Stimulated activated CD8-positive, alpha-beta memory T cell treated with anti-CD3 and anti-CD28 coated beads, Interleukin-7, amount 100 ng/mL, for 24 hours (primary cell): ENCODE results near the gene BAZ1B.
"Not testable (repeated sequence)": the region's sequence is repeated elsewhere in the genome, so short reads cannot be mapped to it uniquely, and the experiment has no call there.

Source experiments
- DNase-seq: peaks from one replicate; pipeline ENCODE4 v3.0.0-alpha.2; 2020; ENCODE audit warnings: low read depth

The BAZ1B gene, protein sequence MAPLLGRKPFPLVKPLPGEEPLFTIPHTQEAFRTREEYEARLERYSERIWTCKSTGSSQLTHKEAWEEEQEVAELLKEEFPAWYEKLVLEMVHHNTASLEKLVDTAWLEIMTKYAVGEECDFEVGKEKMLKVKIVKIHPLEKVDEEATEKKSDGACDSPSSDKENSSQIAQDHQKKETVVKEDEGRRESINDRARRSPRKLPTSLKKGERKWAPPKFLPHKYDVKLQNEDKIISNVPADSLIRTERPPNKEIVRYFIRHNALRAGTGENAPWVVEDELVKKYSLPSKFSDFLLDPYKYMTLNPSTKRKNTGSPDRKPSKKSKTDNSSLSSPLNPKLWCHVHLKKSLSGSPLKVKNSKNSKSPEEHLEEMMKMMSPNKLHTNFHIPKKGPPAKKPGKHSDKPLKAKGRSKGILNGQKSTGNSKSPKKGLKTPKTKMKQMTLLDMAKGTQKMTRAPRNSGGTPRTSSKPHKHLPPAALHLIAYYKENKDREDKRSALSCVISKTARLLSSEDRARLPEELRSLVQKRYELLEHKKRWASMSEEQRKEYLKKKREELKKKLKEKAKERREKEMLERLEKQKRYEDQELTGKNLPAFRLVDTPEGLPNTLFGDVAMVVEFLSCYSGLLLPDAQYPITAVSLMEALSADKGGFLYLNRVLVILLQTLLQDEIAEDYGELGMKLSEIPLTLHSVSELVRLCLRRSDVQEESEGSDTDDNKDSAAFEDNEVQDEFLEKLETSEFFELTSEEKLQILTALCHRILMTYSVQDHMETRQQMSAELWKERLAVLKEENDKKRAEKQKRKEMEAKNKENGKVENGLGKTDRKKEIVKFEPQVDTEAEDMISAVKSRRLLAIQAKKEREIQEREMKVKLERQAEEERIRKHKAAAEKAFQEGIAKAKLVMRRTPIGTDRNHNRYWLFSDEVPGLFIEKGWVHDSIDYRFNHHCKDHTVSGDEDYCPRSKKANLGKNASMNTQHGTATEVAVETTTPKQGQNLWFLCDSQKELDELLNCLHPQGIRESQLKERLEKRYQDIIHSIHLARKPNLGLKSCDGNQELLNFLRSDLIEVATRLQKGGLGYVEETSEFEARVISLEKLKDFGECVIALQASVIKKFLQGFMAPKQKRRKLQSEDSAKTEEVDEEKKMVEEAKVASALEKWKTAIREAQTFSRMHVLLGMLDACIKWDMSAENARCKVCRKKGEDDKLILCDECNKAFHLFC (N-terminal part only)

DNA sequence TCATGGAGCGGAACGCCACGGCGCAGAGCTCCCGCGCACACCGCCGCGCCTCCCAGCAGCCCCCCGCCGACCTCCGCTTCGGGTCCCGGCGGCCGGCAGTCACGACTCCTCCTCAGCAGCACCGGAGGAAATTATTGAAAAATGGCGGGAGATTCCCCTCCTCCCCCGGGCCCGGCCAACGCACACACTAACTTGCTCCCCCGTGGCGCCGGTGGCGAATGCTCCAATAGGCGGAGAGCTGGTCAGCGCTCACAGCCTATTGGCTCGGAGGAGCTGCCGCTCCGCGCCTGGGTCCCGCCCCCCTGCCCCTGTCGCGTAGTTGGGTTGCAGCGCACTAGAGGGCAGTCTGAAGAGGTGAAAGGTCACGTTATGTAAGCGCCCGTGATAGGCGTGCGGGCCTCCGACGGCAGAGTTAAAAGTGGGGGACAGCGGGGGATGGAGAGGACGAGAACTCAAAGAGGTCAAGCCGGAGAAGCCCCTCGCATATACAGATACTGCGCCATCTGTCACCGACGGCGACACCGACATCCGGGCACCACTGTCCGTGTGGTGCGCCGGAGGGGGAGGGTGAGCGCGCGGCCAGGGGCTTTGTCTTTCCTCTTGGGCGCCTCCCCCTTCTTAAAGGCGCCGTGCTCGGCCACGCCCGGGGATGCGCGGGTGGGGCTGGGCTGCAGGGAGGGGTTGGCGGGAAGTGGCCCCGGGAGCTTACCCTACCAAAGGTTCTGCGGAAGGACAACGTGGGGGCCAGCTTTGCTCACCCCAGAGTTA is at the start of gene BAZ1B:
TSS of gene BAZ1B (minus strand) at position 189 of the 768 bp plus-strand sequence. CDS start 360 bp downstream, outside the sequence.
- peak; percentile 93 for DNase-seq

DNA sequence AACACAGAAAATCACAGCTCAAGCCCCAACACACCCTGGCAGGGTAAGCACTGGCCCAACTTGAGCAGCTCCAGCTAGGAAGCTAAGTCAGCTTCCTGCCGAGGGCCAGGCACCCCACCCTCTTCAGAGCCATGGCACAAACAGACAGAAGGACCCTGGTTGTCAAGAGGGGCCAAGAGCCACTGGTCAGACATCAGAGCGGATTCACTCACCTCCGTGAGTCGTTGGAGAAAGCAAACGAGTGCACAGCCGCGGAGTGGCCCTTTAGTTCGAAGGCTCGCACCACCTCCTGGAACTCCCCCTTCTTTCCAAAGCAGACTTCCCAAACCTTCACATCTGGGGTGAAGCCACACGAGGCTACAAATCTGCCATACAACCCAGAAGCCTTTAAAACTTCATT is 48.9 kb upstream of the BAZ1B start:
- no peak for DNase-seq

DNA sequence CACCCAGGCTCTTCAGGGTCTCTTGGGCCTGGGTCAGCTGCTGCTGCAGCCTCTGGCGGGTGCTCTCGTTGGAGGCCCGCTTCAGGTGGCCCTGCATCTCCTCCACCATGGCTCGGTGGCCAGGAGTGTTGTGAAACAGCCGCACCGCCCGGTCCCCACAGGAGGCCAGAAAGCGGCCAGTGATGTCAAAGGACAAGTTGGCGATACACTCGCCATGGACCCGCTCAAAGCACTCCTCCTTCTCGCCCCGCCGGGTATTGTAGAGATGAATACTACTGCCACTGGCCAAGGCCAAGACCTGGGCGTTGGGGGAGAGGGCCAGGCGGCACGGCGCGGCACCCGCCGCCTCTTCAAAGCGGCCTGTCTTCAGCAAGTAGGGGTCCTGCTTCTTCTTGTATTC is 48.4 kb upstream of the BAZ1B start:
- no peak for DNase-seq

DNA sequence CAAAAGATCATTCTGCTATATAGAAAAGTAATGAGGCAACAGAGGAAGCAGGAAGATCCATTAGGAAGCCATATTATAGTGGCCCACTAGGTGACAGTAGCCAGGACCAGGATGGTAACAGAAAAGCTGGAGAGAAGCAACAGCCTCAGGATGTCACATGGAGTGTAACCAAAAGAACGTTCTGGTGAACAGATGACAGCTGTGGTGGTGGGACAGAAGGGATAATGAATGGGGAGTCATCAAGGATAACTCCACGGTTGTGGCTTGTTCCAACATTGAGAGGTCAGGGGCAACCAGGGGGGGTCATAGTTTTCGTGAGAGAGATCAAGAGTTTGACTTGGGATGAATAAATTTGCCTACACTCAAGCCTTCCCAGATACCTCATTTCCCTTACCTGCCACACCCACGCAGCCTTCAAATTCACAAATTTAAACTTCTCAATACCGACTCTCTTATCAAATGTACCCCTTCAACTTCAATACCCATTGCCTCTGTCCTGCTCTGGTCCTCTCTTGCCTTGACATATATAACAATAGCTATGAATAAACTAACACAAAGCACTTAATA is 47.0 kb upstream of the BAZ1B start:
- no peak for DNase-seq

DNA sequence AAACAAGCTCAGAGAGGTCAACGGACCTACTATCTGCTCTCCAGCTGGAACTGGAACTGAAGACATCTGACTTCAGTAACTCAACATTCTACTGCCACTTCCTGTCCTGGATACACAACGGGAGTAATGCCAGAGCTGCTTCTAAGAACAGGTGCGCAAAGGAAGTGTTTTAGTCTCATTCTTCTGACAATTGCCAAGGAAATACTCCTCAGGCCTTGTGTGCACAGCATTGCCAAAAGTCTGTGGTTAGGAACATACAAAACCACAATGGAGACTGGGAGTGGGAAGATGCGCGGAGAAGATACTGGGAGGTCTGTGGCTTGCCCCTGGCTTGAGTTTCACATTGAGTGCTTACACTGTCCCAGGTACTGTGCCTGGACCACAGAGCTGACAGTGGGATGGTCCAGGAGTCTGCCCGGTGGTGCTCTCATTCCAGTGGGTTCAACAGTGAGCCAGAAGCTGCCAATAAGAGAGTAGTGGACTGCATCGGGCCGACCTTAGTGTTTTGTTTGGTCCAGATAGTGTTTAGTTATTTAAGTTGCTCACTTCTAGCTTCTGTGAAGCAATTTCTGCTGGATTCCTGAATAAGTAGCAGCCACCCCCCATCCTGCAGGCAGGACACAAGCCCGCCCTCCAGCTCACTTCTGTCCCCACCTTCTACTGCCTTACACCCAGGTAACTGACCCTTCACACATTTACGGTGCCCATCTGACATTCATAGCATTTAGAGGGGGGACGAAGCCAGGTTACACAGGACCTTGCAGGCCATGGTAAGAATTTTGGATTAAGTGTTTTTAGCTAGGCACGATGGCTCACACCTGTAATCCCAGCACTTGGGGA is 46.0 kb upstream of the BAZ1B start:
- DNase-seq = no peak

DNA sequence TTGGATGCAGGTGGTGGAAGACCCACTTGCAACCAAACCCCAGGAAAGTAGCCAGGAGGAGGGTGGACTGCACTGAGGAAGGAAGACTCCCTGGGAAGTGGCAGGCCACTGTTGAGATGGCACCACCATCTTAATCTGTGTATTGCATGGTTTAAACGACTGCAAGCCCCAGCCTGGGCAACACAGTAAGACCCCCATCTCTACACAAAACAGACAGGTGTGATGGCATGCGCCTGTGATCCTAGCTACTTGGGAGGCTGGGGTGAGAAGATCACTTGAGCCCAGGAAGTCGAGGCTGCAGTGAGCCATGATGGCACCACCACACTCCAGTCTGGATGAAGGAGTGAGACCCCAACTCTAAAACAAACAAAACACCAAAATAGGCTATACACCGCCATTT is 45.0 kb upstream of the BAZ1B start:
- DNase-seq = no peak

DNA sequence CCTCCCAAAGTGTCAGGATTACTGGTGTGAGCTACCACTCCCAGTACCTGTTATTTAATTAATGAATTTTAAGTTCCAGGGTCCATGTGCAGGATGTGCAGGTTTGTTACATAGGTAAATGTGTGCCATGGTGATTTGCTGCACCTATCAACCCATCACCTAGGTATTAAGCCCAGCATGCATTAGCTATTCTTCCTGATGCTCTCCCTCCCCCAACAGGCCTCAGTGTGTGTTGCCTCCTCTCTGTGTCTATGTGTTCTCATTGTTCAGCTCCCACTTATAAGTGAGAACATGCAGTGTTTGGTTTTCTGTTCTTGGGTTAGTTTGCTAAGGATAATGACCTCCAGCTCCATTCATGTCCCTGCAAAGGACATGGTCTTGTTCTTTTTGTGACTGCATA is 44.3 kb upstream of the BAZ1B start:
- not testable (repeated sequence) for DNase-seq

DNA sequence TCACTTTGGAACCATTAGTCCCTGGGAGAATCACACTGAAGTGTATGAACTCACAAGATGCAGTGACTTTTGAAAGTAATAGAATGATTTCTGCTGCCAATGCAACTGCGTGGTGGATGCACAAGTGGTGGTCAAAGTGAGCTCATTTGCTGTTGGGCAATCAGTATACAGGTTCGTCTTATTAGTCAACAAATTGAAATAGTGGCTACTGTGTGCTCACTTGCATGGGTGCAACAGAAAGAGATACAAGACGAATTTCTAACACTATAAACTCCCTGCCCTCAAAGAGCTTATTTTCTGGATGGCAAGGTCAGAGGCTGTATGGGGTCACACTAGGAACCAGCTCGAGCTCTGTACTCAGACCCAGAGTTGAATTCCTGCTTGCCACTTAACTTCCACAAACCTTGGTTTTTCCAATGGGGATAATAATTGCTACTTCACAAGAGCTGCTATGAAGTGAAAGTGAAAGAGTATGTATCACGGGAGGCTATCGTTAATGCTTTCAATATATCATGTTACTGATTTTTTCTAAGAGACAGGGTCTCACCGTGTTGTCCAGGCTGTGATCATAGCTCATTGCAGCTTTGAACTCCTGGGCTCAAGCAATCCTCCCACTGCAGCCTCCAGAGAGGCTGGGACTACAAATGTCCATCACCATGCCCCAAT is 43.7 kb upstream of the BAZ1B start:
- DNase-seq = no peak

DNA sequence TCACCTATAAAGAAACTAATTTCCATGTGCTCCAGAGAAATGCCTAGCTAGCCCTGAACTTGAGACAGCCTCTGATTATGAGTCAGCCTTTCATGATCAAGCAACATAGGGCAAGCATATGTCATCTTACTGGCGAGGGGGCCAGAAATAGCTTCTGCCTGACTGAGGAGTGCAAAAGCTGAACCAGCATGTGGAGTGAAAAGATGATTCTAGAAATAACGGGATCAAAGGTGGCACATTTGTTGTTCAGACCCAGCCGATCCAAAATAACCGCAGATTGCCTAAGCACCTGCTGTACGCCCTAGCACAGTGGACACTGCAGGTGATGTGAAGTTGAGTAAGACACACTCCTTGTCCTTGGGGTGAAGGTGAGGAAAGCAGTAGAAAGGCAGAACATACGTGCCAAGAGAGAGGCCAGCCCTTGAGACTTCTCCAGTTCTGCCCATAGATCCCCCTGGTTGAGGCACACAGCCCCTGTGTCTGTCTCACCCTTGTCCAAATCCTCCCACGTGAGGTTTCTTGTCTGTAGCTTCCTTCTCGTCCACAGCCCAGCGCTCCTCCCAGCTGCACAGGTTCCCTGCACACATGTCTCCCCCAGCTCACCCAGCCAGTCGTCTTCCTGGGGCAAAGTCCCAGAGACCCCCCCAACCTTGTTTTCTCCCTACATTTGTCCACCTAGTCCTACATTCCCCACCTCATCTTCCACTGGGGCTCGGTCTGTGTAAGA is 38.2 kb upstream of the BAZ1B start:
- no peak for DNase-seq

DNA sequence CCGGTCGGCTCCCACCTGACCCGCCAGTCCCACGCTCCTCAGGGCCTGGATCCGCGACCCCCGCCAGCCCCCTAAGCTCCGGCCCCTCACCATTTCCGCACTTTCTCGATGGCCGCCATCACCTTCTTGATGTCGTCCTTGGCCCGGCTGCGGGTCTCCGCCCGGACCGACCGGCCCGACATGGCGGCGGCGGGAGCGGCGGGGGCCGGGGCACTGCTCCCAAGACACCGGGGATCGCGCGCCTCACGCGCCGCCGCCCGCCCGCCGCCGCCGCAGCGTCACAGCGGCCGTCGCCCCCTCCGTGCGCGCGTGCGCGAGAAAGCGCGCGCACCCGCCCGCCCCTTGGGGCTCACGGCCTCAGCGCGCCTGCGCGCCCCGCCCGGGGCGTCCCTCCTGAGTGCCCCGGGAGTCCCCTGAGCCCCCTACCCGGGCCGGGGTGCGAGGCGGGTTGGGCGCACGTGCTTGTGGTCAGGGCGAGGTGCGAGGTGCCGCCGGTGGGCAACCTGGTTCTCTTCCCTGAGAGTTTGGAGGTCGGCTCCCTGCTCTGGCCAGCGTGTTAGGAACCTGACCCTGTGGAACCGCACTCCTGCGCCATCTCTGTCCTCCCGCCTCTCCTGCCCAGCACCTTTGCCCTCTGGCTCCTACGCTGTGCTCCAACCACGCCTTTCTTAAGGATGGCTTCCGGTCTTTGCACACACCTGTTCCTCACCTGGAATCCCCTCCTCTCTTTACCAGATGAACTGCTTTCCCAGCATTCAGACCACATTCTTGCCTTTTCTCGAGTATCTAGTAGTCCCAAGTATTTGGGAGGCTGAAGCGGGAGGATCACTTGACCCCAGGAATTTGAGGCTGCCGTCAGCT is 35.5 kb upstream of the BAZ1B start, which contains the start of gene BCL7B:
TSS of gene BCL7B (minus strand) at position 294 of the 861 bp plus-strand sequence. CDS start at position 182, 112 bp downstream.
- DNase-seq = peak; percentile 45

DNA sequence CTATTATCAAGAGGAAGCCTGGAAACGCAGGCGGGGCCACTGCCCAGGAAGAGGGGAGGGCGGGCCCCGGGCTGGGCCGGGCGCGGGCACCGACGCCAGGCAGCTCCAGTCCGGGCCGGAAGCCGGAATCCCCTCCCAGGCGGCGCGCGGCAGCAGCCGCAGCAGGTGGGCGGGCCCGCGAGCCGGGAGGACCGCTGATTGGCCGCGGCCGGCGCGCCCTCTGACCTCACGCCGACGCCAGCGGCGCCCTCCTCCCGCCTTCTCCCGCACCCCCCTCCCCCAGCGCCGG is 35.0 kb upstream of the BAZ1B start:
- peak; percentile 72 for DNase-seq

DNA sequence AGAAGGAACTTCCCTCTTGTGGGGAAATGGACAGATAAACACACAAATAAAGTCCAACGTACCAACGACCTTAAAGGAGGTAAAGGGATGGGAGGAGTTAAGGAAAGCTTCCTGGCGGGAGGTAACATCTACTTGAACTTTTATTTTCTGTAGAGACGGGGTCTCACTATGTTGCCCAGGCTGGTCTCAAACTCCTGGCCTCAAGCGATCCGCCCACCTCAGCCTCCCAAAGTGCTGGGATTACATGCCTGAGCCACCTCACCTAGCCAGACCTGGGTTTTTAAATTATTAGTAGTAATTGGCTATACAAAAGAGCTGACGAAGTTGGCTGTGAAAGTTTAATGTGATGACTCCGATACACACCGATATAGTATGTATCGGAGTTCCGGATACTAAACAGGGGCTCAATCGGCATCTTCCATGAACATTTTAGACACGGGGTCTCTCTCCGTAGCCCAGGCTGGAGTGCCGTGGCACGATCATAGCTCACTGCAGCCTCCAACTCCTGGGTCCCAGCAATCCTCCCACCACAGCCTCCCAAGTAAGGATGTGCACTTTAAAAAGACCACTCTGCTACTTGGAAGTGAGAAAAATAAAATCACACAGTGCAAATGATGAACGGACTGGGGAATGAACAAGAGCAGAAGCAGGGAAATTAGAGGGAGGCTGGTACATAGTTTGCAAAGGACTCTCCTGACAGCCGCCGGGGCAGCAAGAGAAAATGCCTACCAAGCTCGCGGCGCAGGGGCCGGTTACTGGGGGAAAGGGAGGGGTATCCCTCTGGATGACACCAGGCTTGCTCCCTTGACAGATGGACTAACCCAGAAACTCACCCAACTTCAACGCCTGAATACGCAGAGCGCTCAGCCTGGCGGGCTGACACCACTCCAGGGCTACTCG is 34.4 kb upstream of the BAZ1B start:
- DNase-seq = no peak

DNA sequence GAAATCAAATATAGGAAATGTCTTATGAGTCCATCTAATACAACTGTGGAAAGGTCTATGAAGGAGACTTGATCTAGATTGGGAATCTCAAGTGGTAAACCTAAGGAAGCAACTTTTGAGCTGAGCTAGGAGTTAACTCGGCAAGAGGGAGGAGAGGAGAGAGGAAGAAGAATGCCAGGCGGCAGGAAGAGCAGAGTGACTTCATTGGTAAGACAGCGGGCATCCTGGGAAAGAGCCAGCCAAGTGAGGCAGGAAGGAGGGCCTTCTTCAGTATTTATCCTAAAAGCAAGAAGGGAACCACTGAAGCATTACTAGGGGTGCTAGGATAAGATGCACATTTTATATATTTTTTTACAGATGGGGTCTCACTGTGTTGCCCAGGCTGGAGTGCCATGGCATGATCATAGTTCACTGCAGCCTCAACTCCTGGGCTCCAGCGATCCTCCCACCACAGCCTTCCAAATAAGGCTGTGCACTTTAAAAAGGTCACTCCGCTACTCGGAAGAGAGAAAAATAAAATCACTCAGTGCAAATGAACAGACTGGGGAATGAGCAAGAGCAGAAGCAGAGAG is 33.4 kb upstream of the BAZ1B start:
- no peak for DNase-seq

DNA sequence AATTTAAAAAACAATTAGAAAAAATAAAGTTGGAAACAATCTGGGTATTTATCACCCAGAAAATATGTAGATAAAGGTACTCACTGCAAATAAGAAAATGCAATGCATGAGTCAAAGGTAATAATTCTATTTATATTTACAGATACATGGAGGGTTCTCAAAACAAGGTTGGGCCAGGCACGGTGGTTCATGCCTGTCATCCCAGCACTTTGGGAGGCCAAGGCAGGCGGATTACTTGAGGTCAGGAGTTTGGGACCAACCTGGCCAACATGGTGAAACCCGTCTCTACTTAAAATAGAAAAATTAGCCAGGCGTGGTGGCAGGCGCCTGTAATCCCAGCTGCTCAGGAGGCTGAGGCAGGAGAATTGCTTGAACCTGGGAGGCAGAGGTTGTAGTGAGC is 28.0 kb upstream of the BAZ1B start:
- not testable (repeated sequence) for DNase-seq

DNA sequence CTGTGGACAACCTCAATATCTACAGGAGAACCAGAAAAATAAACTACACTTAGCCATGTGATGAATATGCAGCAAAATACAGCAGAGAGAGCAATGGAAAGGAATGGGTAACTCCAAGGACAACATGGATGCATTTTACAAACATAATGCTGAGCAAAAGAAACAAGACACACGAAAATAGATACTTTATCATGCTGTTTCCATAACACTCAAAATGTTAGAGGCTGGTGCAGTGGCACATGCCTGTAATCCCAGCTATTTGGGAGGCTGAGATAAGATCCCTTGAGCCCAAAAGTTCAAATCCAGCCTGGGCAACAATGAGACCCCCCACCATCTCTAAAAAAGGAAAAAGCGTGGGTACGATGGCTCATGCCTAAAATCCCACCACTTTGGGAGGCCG is 27.1 kb upstream of the BAZ1B start:
- DNase-seq = no peak

DNA sequence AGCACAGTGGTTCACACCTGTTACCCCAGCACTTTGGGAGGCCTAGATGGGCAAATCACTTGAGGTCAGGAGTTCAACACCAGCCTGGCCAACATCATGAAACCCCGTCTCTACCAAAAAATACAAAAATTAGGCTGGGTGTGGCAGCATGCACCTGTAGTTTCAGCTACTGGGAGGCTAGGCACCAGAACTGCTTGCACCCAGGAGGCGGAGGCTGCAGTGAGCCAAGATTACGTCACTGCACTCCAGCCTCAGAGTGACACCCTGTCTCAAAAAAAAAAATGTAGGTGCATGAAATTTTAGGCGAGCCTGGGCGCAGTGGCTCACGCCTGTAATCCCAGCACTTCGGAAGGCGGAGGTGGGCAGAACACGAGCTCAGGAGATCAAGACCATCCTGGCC is 25.7 kb upstream of the BAZ1B start:
- DNase-seq = no peak

DNA sequence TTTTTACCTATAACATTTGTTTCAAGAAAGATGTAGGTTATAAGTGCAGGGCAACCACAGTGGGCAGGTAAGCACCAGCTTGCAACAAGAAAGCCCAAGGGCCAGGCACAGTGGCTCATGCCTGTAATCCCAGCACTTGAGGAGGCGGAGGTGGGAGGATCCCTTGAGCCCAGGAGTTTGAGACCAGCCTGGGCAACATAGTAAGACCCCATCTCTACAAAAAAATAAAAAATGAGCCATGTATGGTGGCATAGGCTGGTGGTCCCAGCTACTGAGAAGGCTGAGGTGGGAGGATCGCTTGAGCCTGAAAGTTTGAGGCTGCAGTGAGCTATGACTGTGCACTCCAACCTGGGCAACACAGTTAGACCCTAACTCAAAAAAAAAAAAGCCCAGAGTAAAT is 22.6 kb upstream of the BAZ1B start:
- no peak for DNase-seq
